Neural cell (in vitro differentiated cells): ENCODE data around the gene HOXA2. TPM values are rescaled to one million over a fixed set of nuclear protein-coding genes. Genes with fewer than 3 reads are reported as not detected.
A peak's percentile ranks its signal among the peaks of the same experiment; 100 is the strongest.

ENCODE experiments used
- H2AFZ ChIP-seq: fragments of 200-600, 300-800 bp; sonication (generic), shearing (Covaris generic); 2 replicates; pipeline ENCODE4 v1.6.0; 2014; ENCODE audit warnings: low read depth, mild to moderate bottlenecking, antibody characterized with exemption, low read length, moderate library complexity
- H3F3A ChIP-seq: fragments of 200-600 bp; shearing (Covaris generic); 2 replicates; pipeline ENCODE4 v1.6.1; 2016; ENCODE audit warnings: mild to moderate bottlenecking, moderate library complexity, mixed read lengths, antibody characterized with exemption, low read length; ENCODE audit not compliant: insufficient read depth, poor library complexity, severe bottlenecking
- H3K27ac ChIP-seq: fragments of 200-600, 300-800 bp; sonication (generic), shearing (Covaris generic); 2 replicates; pipeline ENCODE4 v1.5.1; 2014; ENCODE audit warnings: mild to moderate bottlenecking, low read length, moderate library complexity
- H3K27me3 ChIP-seq: fragments of 300-800, 200-600 bp; sonication (generic), shearing (Covaris generic); 2 replicates; pipeline ENCODE4 v1.6.0; 2014; ENCODE audit warnings: mild to moderate bottlenecking, low read depth, low read length, moderate library complexity; ENCODE audit not compliant: insufficient read depth
- H3K36me3 ChIP-seq: fragments of 300-800, 200-600 bp; sonication (generic), shearing (Covaris generic); 2 replicates; pipeline ENCODE4 v1.5.1; 2014; ENCODE audit warnings: mild to moderate bottlenecking, antibody characterized with exemption, low read length, moderate library complexity; ENCODE audit not compliant: insufficient read depth
- H3K4me2 ChIP-seq: fragments of 300-800, 200-600 bp; sonication (generic), shearing (Covaris generic); 2 replicates; pipeline ENCODE4 v1.6.0; 2014; ENCODE audit warnings: mild to moderate bottlenecking, low read length
- H3K4me3 ChIP-seq: fragments of 300-800, 200-600 bp; sonication (generic), shearing (Covaris generic); 2 replicates; pipeline ENCODE4 v1.5.1; 2014; ENCODE audit warnings: mild to moderate bottlenecking, low read length, moderate library complexity
- H3K79me2 ChIP-seq: fragments of 200-600 bp; shearing (Covaris generic); replicated peaks from 2 replicates; pipeline ENCODE4 v1.6.0; 2014; ENCODE audit warnings: mild to moderate bottlenecking, low read length, moderate library complexity; ENCODE audit not compliant: insufficient read depth
- H3K9ac ChIP-seq: fragments of 300-800, 200-600 bp; sonication (generic), shearing (Covaris generic); 2 replicates; pipeline ENCODE4 v1.6.1; 2016; ENCODE audit warnings: mild to moderate bottlenecking, low read length, mixed read lengths
- H3K9me2 ChIP-seq: fragments of 200-600 bp; shearing (Covaris generic); 2 replicates; pipeline ENCODE4 v1.6.1; 2016; ENCODE audit warnings: mild to moderate bottlenecking, low read length, mixed read lengths; ENCODE audit not compliant: insufficient read depth
- H3K9me3 ChIP-seq: fragments of 200-600, 300-800 bp; sonication (generic), shearing (Covaris generic); 2 replicates; pipeline ENCODE4 v1.6.1; 2016; ENCODE audit warnings: mild to moderate bottlenecking, mixed run types, low read length, moderate library complexity, mixed read lengths
- H4K20me1 ChIP-seq: fragments of 200-600 bp; shearing (Covaris generic); 2 replicates; pipeline ENCODE4 v1.6.1; 2016; ENCODE audit warnings: mild to moderate bottlenecking, mixed run types; ENCODE audit not compliant: insufficient read depth
- EP300 ChIP-seq: fragments of 450-650 bp; conservative IDR thresholded peaks from 2 replicates; pipeline ENCODE4 v1.6.1; 2014; ENCODE audit warnings: antibody characterized with exemption, mild to moderate bottlenecking, moderate library complexity; ENCODE audit not compliant: poor library complexity, severe bottlenecking
- EZH2 ChIP-seq: fragments of 200-600, 300-800 bp; shearing (Covaris generic), sonication (generic); IDR thresholded peaks from 2 replicates; pipeline ENCODE4 v1.6.1; 2014; ENCODE audit warnings: antibody characterized with exemption, low read length, borderline replicate concordance, mild to moderate bottlenecking; ENCODE audit not compliant: insufficient read depth, poor library complexity, severe bottlenecking
- MXI1 ChIP-seq: fragments of 450-650 bp; conservative IDR thresholded peaks from 2 replicates; pipeline ENCODE4 v1.6.1; 2014; ENCODE audit warnings: antibody characterized with exemption, mild to moderate bottlenecking; ENCODE audit not compliant: poor library complexity, severe bottlenecking
- POLR2AphosphoS5 ChIP-seq: IDR thresholded peaks from 2 replicates; pipeline ENCODE4 v1.6.1; 2012
- RAD21 ChIP-seq: fragments of 450-650 bp; conservative IDR thresholded peaks from 2 replicates; pipeline ENCODE4 v1.6.1; 2014; ENCODE audit warnings: antibody characterized with exemption, mild to moderate bottlenecking, moderate library complexity
- SMC3 ChIP-seq: fragments of 450-650 bp; conservative IDR thresholded peaks from 2 replicates; pipeline ENCODE4 v1.6.1; 2014; ENCODE audit warnings: antibody characterized with exemption, mild to moderate bottlenecking, moderate library complexity; ENCODE audit not compliant: poor library complexity
- TAF1 ChIP-seq: IDR thresholded peaks from 2 replicates; pipeline ENCODE4 v1.6.1; 2012; ENCODE audit warnings: low read depth
- polyA plus RNA-seq: library from polyadenylated mRNA; depleted of rRNA; stranded (reverse); fragments of >200 nt; gene quantifications from 2 replicates; pipeline ENCODE4 v1.2.3, GENCODE V29; 2014
- TF ChIP-seq, protein P1 (sequence below): fragments of 450-650 bp; IDR thresholded peaks from 2 replicates; pipeline ENCODE4 v1.5.1; 2014; ENCODE audit warnings: antibody characterized with exemption, mild to moderate bottlenecking, moderate library complexity; ENCODE audit not compliant: poor library complexity, severe bottlenecking
- TF ChIP-seq, protein P2 (sequence below): IDR thresholded peaks from 2 replicates; pipeline ENCODE4 v1.6.1; 2012; ENCODE audit warnings: borderline replicate concordance

HOXA2 gene
- polyA plus RNA-seq, 1 donor from 2014 or later = not detected

DNA sequence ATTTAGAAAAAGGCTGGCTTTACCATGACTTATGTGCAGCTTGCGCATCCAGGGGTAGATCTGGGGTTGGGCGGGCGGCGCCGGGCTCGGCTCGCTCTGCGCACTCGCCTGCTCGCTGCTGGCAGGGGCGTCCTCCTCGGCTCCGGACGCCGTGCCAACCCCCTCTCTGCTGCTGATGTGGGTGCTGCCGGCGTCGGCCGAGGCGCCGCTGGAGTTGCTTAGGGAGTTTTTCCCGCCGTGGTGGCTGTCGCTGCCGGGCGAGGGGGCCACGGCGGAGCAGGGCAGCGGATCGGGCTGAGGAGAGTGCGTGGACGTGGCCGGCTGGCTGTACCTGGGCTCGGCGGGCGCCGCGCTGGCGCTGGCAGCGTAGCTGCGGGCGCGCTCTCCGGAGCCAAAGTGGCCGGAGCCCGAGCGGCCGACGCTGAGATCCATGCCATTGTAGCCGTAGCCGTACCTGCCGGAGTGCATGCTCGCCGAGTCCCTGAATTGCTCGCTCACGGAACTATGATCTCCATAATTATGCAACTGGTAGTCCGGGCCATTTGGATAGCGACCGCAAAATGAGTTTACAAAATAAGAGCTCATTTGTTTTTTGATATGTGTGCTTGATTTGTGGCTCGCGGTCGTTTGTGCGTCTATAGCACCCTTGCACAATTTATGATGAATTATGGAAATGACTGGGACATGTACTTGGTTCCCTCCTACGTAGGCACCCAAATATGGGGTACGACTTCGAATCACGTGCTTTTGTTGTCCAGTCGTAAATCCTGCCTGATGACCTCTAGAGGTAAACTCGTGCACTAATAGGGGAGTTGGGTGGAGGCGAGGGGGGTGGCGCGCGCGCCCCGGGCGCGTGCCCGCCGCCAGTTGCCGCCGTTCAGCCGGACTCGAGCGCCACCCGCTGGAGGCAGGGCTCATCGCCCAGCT is 40.8 kb upstream of the HOXA2 start, which contains the start of gene HOXA5:
Gene HOXA5, minus strand, starts transcription at position 659 of the 927 bp plus-strand sequence. Its CDS starts 74 bp downstream, at position 585.
- H3K79me2 ChIP-seq = no peaks in the 10 kb centered on the region
- H3K9me3 ChIP-seq = peaks cover 40% of the 10 kb centered on the region
- H3K4me2 ChIP-seq = no peak within 1 kb of the TSS
- no peaks in the 10 kb centered on the region for H3K36me3 ChIP-seq
- no peak within 1 kb of the TSS for H2AFZ ChIP-seq
- H4K20me1 ChIP-seq = no peaks in the 10 kb centered on the region
- no peak within 1 kb of the TSS for H3K27ac ChIP-seq
- H3K9ac ChIP-seq = no peak within 1 kb of the TSS
- H3K9me2 ChIP-seq = no peaks in the 10 kb centered on the region
- H3F3A ChIP-seq = no peaks in the 10 kb centered on the region
- H3K4me3 ChIP-seq = peak within 1 kb of the TSS; percentile 59
- peaks cover 100% of the 10 kb centered on the region for H3K27me3 ChIP-seq
- no peak for TF ChIP-seq POLR2AphosphoS5
- no peak for TF ChIP-seq MXI1
- TF ChIP-seq, protein P1, sequence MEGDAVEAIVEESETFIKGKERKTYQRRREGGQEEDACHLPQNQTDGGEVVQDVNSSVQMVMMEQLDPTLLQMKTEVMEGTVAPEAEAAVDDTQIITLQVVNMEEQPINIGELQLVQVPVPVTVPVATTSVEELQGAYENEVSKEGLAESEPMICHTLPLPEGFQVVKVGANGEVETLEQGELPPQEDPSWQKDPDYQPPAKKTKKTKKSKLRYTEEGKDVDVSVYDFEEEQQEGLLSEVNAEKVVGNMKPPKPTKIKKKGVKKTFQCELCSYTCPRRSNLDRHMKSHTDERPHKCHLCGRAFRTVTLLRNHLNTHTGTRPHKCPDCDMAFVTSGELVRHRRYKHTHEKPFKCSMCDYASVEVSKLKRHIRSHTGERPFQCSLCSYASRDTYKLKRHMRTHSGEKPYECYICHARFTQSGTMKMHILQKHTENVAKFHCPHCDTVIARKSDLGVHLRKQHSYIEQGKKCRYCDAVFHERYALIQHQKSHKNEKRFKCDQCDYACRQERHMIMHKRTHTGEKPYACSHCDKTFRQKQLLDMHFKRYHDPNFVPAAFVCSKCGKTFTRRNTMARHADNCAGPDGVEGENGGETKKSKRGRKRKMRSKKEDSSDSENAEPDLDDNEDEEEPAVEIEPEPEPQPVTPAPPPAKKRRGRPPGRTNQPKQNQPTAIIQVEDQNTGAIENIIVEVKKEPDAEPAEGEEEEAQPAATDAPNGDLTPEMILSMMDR = peak; percentile 48
- peak; percentile 23 for TF ChIP-seq SMC3
- TF ChIP-seq TAF1 = no peak
- TF ChIP-seq RAD21 = peak; percentile 20
- TF ChIP-seq, protein P2, sequence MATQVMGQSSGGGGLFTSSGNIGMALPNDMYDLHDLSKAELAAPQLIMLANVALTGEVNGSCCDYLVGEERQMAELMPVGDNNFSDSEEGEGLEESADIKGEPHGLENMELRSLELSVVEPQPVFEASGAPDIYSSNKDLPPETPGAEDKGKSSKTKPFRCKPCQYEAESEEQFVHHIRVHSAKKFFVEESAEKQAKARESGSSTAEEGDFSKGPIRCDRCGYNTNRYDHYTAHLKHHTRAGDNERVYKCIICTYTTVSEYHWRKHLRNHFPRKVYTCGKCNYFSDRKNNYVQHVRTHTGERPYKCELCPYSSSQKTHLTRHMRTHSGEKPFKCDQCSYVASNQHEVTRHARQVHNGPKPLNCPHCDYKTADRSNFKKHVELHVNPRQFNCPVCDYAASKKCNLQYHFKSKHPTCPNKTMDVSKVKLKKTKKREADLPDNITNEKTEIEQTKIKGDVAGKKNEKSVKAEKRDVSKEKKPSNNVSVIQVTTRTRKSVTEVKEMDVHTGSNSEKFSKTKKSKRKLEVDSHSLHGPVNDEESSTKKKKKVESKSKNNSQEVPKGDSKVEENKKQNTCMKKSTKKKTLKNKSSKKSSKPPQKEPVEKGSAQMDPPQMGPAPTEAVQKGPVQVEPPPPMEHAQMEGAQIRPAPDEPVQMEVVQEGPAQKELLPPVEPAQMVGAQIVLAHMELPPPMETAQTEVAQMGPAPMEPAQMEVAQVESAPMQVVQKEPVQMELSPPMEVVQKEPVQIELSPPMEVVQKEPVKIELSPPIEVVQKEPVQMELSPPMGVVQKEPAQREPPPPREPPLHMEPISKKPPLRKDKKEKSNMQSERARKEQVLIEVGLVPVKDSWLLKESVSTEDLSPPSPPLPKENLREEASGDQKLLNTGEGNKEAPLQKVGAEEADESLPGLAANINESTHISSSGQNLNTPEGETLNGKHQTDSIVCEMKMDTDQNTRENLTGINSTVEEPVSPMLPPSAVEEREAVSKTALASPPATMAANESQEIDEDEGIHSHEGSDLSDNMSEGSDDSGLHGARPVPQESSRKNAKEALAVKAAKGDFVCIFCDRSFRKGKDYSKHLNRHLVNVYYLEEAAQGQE = no peak
- TF ChIP-seq EZH2 = peak; percentile 34
- TF ChIP-seq EP300 = no peak

DNA sequence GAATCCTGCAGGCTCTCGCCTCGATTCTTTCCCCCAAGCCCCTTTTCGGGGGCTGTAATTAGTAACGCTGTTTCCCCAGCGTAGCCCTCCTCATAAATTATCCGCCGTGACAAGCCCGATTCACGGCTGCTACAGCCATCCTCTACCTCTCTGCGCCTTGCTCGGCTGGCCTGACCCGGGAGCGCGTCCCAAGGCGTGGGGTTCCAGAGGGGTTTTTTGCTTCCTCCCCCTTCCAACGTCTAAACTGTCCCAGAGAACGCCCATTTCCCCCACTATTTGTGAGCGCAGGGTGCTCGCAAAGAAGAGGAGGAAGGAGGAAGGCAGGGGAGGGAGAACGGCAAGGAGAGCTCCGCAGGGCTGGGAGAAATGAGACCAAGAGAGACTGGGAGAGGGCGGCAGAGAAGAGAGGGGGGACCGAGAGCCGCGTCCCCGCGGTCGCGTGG is 40.1 kb upstream of the HOXA2 start:
- no peaks in the 10 kb centered on the region for H4K20me1 ChIP-seq
- H3K79me2 ChIP-seq = no peaks in the 10 kb centered on the region
- H3K27me3 ChIP-seq = peaks cover 100% of the 10 kb centered on the region
- no peaks in the 10 kb centered on the region for H3F3A ChIP-seq
- no peaks in the 10 kb centered on the region for H3K36me3 ChIP-seq
- no peak overlapping the region for H3K27ac ChIP-seq
- H2AFZ ChIP-seq = no peak overlapping the region
- TF ChIP-seq, protein P1 = no peak
- TF ChIP-seq TAF1 = no peak
- TF ChIP-seq EZH2 = peak; percentile 71
- no peaks in the 10 kb centered on the region for H3K9me2 ChIP-seq
- H3K4me3 ChIP-seq = peak overlapping the region; percentile 59
- no peak overlapping the region for H3K4me2 ChIP-seq
- H3K9me3 ChIP-seq = peaks cover 40% of the 10 kb centered on the region
- no peak overlapping the region for H3K9ac ChIP-seq
